ENCODE measurements around the gene TUBB4B. TPM values are rescaled to one million over a fixed set of nuclear protein-coding genes. Genes with fewer than 3 reads are reported as not detected.

Gene TUBB4B
- polyA plus RNA-seq, 2 of the 4 experiments (the other 2 are of a cell fraction) = 256 to 671 TPM

DNA sequence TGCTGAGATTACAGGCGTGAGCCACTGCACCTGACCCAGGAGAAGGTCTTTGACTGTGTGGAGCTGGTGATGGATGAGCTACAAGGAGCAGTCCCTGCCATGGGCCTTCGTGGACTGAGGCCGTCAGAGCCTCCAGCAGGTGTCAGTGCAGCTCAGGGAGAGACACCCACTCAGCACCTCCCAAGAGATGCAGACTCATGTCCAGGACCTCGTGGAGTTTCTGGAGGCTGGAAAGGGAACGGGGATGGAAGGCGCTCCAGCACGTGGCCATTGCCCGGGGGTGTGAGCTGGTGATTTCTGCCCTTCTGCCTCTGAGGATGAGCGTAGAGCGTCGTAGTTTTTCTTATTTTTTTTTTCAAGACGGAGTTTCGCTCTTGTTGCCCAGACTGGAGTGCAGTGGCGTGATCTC, 45.9 kb downstream of the TUBB4B start (continued):
- TF ChIP-seq, protein P1, sequence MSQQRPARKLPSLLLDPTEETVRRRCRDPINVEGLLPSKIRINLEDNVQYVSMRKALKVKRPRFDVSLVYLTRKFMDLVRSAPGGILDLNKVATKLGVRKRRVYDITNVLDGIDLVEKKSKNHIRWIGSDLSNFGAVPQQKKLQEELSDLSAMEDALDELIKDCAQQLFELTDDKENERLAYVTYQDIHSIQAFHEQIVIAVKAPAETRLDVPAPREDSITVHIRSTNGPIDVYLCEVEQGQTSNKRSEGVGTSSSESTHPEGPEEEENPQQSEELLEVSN (IDR thresholded peaks at IDR 0.05; ENCODE audit: borderline replicate concordance, low read depth) = peak; percentile 70; the same call in 1 of the 2 replicates
- TF ChIP-seq MAFK (IDR thresholded peaks at IDR 0.05; ENCODE audit: partially characterized antibody) = peak; percentile 50
- peak; percentile 29; the same call in 2 of the 3 replicates for TF ChIP-seq SMC3 (IDR thresholded peaks at IDR 0.05)
- TF ChIP-seq RARB (CRISPR knock-in tag; IDR thresholded peaks at IDR 0.05) = no peak
- TF ChIP-seq CBX2 (IDR thresholded peaks at IDR 0.05; ENCODE audit: borderline replicate concordance, low read depth) = no peak
- no peak for TF ChIP-seq EHF (CRISPR knock-in tag; IDR thresholded peaks at IDR 0.05)
- no peak for TF ChIP-seq FOSB (CRISPR knock-in tag; IDR thresholded peaks at IDR 0.05)
- TF ChIP-seq GATA3 (IDR thresholded peaks at IDR 0.05; ENCODE audit: borderline replicate concordance) = no peak
- TF ChIP-seq, protein P2, sequence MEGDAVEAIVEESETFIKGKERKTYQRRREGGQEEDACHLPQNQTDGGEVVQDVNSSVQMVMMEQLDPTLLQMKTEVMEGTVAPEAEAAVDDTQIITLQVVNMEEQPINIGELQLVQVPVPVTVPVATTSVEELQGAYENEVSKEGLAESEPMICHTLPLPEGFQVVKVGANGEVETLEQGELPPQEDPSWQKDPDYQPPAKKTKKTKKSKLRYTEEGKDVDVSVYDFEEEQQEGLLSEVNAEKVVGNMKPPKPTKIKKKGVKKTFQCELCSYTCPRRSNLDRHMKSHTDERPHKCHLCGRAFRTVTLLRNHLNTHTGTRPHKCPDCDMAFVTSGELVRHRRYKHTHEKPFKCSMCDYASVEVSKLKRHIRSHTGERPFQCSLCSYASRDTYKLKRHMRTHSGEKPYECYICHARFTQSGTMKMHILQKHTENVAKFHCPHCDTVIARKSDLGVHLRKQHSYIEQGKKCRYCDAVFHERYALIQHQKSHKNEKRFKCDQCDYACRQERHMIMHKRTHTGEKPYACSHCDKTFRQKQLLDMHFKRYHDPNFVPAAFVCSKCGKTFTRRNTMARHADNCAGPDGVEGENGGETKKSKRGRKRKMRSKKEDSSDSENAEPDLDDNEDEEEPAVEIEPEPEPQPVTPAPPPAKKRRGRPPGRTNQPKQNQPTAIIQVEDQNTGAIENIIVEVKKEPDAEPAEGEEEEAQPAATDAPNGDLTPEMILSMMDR (IDR thresholded peaks at IDR 0.05) = peak; percentile 54
- no peak for TF ChIP-seq TFCP2L1 (CRISPR knock-in tag; IDR thresholded peaks at IDR 0.05)
- no peak for TF ChIP-seq ESRRA (IDR thresholded peaks at IDR 0.05; ENCODE audit: borderline replicate concordance, low read length)
- TF ChIP-seq KDM1A (IDR thresholded peaks at IDR 0.05; ENCODE audit: low read depth) = no peak

DNA sequence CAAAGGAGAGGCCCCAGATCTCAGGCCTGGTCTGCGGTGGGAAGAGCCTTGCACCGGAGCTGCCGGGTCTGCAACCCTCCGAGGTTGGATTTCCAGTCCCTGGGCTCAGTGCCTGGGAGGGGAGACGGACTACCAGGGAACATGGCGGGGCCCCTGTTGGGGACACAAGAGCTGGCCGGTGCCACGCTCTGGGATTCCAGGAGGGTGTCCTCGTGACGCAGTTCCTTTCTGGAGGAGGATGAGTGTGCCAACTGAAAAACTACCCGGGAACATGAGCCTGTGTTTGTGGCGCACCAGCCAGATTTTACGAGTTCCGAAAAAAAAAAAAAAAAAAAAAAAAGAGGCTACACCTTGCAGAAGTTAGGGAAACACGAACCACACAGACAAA, 52.0 kb downstream of the TUBB4B start:
- WGBS (ENCODE audit: missing lambda C conversion rate) = 86% methylated on average over 12 of the region's 15 CpGs
- POLR2A ChIA-PET = interaction anchor here (0.5 to 1.9 kb wide), 4 partner anchors 9 to 165 kb away, joined by 3 to 12 read pairs (median 6); partner anchors contain the start of genes NRARP and TOR4A
- peaks cover 23% of the 10 kb centered on the region for H3K4me1 ChIP-seq
- TF ChIP-seq RARB (CRISPR knock-in tag; IDR thresholded peaks at IDR 0.05) (no peak), KDM1A (IDR thresholded peaks at IDR 0.05; ENCODE audit: low read depth) (no peak), POLR2A (IDR thresholded peaks at IDR 0.05; ENCODE audit: low read length) (no peak), ESRRA (IDR thresholded peaks at IDR 0.05; ENCODE audit: borderline replicate concordance, low read length) (no peak), MAFK (IDR thresholded peaks at IDR 0.05; ENCODE audit: partially characterized antibody) (no peak), HOXA7 (CRISPR knock-in tag; IDR thresholded peaks at IDR 0.05) (no peak), ZFP36 (IDR thresholded peaks at IDR 0.05; ENCODE audit: borderline replicate concordance, partially characterized antibody) (no peak), FOSL2 (IDR thresholded peaks at IDR 0.05) (no peak), FOSL2 (CRISPR knock-in tag; IDR thresholded peaks at IDR 0.05) (no peak)
- TF ChIP-seq, protein P3, sequence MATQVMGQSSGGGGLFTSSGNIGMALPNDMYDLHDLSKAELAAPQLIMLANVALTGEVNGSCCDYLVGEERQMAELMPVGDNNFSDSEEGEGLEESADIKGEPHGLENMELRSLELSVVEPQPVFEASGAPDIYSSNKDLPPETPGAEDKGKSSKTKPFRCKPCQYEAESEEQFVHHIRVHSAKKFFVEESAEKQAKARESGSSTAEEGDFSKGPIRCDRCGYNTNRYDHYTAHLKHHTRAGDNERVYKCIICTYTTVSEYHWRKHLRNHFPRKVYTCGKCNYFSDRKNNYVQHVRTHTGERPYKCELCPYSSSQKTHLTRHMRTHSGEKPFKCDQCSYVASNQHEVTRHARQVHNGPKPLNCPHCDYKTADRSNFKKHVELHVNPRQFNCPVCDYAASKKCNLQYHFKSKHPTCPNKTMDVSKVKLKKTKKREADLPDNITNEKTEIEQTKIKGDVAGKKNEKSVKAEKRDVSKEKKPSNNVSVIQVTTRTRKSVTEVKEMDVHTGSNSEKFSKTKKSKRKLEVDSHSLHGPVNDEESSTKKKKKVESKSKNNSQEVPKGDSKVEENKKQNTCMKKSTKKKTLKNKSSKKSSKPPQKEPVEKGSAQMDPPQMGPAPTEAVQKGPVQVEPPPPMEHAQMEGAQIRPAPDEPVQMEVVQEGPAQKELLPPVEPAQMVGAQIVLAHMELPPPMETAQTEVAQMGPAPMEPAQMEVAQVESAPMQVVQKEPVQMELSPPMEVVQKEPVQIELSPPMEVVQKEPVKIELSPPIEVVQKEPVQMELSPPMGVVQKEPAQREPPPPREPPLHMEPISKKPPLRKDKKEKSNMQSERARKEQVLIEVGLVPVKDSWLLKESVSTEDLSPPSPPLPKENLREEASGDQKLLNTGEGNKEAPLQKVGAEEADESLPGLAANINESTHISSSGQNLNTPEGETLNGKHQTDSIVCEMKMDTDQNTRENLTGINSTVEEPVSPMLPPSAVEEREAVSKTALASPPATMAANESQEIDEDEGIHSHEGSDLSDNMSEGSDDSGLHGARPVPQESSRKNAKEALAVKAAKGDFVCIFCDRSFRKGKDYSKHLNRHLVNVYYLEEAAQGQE (IDR thresholded peaks at IDR 0.05) = no peak
- no peak overlapping the region for H3K4me3 ChIP-seq
- CTCF ChIA-PET = interaction anchor here (0.9 to 4.9 kb wide), 10 partner anchors 9 to 130 kb away, joined by 3 to 21 read pairs (median 4); partner anchors contain the start of genes EXD3, NOXA1 and NRARP
- ATAC-seq (no peak), DNase-seq (ENCODE audit: low read depth in 1 of 2, low spot score in 1 of 2) (no peak), FAIRE-seq (no peak)
- no peak overlapping the region for H3K27ac ChIP-seq
- H3K4me2 ChIP-seq = no peak overlapping the region
- no peaks in the 10 kb centered on the region for H3K9me3 ChIP-seq

Other genes with a start within 250 kb of the TUBB4B start
- 12.6 and 15.6 TPM in 2 replicates for gene PAXX, start 248.9 kb upstream of the TUBB4B start, polyA plus RNA-seq (2011; rRNA removed)
- 50.7 to 57.0 TPM (median 53.2 TPM) in 3 replicates for gene PAXX, start 248.9 kb upstream of the TUBB4B start, polyA plus RNA-seq (2017; fragmentation: RNase III; extraction: RNeasy Plus Mini Kit Qiagen cat#74134 plus additional on column Dnase treatment)
- 0.33 and 0.61 TPM in 2 replicates for gene CLIC3, start 244.7 kb upstream of the TUBB4B start, polyA plus RNA-seq (2011; rRNA removed)
- 5.1 to 6.6 TPM (median 6.4 TPM) in 3 replicates for gene CLIC3, start 244.7 kb upstream of the TUBB4B start, polyA plus RNA-seq (2017; fragmentation: RNase III; extraction: RNeasy Plus Mini Kit Qiagen cat#74134 plus additional on column Dnase treatment)
- gene ABCA2, start 213.1 kb upstream of the TUBB4B start, polyA plus RNA-seq (2011; rRNA removed) = 8.3 and 10.1 TPM in 2 replicates
- 23.0 to 25.6 TPM (median 24.7 TPM) in 3 replicates for gene ABCA2, start 213.1 kb upstream of the TUBB4B start, polyA plus RNA-seq (2017; fragmentation: RNase III; extraction: RNeasy Plus Mini Kit Qiagen cat#74134 plus additional on column Dnase treatment)
- not detected in 2 replicates for gene FUT7, start 209.2 kb upstream of the TUBB4B start, polyA plus RNA-seq (2011; rRNA removed)
- 0.07 TPM in 1 of 3 replicates, not detected in the others for gene FUT7, start 209.2 kb upstream of the TUBB4B start, polyA plus RNA-seq (2017; fragmentation: RNase III; extraction: RNeasy Plus Mini Kit Qiagen cat#74134 plus additional on column Dnase treatment)
- 12.7 and 13.0 TPM in 2 replicates for gene NPDC1, start 195.1 kb upstream of the TUBB4B start, polyA plus RNA-seq (2011; rRNA removed)
- 33.2 to 40.6 TPM (median 40.2 TPM) in 3 replicates for gene NPDC1, start 195.1 kb upstream of the TUBB4B start, polyA plus RNA-seq (2017; fragmentation: RNase III; extraction: RNeasy Plus Mini Kit Qiagen cat#74134 plus additional on column Dnase treatment)
- gene ENTPD2, start 187.2 kb upstream of the TUBB4B start, polyA plus RNA-seq (2011; rRNA removed) = 0.75 and 2.3 TPM in 2 replicates
- gene ENTPD2, start 187.2 kb upstream of the TUBB4B start, polyA plus RNA-seq (2017; fragmentation: RNase III; extraction: RNeasy Plus Mini Kit Qiagen cat#74134 plus additional on column Dnase treatment) = 0.71 to 1.2 TPM (median 1.1 TPM) in 3 replicates
- gene SAPCD2, start 170.7 kb upstream of the TUBB4B start, polyA plus RNA-seq (2011; rRNA removed) = 6.5 and 6.9 TPM in 2 replicates
- gene SAPCD2, start 170.7 kb upstream of the TUBB4B start, polyA plus RNA-seq (2017; fragmentation: RNase III; extraction: RNeasy Plus Mini Kit Qiagen cat#74134 plus additional on column Dnase treatment) = 13.1 to 16.4 TPM (median 14.6 TPM) in 3 replicates
- gene UAP1L1, start 163.8 kb upstream of the TUBB4B start, polyA plus RNA-seq (2011; rRNA removed) = 1.2 and 1.9 TPM in 2 replicates
- 4.8 to 7.8 TPM (median 6.0 TPM) in 3 replicates for gene UAP1L1, start 163.8 kb upstream of the TUBB4B start, polyA plus RNA-seq (2017; fragmentation: RNase III; extraction: RNeasy Plus Mini Kit Qiagen cat#74134 plus additional on column Dnase treatment)
- gene MAN1B1, start 154.3 kb upstream of the TUBB4B start, polyA plus RNA-seq (2011; rRNA removed) = 31.7 and 47.8 TPM in 2 replicates
- gene MAN1B1, start 154.3 kb upstream of the TUBB4B start, polyA plus RNA-seq (2017; fragmentation: RNase III; extraction: RNeasy Plus Mini Kit Qiagen cat#74134 plus additional on column Dnase treatment) = 45.1 to 48.6 TPM (median 47.0 TPM) in 3 replicates
- gene DPP7, start 126.6 kb upstream of the TUBB4B start, polyA plus RNA-seq (2011; rRNA removed) = 27.6 and 36.0 TPM in 2 replicates
- gene DPP7, start 126.6 kb upstream of the TUBB4B start, polyA plus RNA-seq (2017; fragmentation: RNase III; extraction: RNeasy Plus Mini Kit Qiagen cat#74134 plus additional on column Dnase treatment) = 61.3 to 71.8 TPM (median 68.5 TPM) in 3 replicates
- gene GRIN1, start 102.1 kb upstream of the TUBB4B start, polyA plus RNA-seq (2011; rRNA removed) = 0.11 and 0.13 TPM in 2 replicates
- 0.30 to 0.51 TPM (median 0.45 TPM) in 3 replicates for gene GRIN1, start 102.1 kb upstream of the TUBB4B start, polyA plus RNA-seq (2017; fragmentation: RNase III; extraction: RNeasy Plus Mini Kit Qiagen cat#74134 plus additional on column Dnase treatment)
- gene LRRC26, start 71.2 kb upstream of the TUBB4B start, polyA plus RNA-seq (2011; rRNA removed) = 0.08 and 0.09 TPM in 2 replicates
- gene LRRC26, start 71.2 kb upstream of the TUBB4B start, polyA plus RNA-seq (2017; fragmentation: RNase III; extraction: RNeasy Plus Mini Kit Qiagen cat#74134 plus additional on column Dnase treatment) = 0.80 to 1.2 TPM (median 1.0 TPM) in 3 replicates
- gene TMEM210, start 69.2 kb upstream of the TUBB4B start, polyA plus RNA-seq (2011; rRNA removed) = not detected in 2 replicates
- not detected in 3 replicates for gene TMEM210, start 69.2 kb upstream of the TUBB4B start, polyA plus RNA-seq (2017; fragmentation: RNase III; extraction: RNeasy Plus Mini Kit Qiagen cat#74134 plus additional on column Dnase treatment)
- 17.5 and 22.3 TPM in 2 replicates for gene ANAPC2, start 52.7 kb upstream of the TUBB4B start, polyA plus RNA-seq (2011; rRNA removed)
- gene ANAPC2, start 52.7 kb upstream of the TUBB4B start, polyA plus RNA-seq (2017; fragmentation: RNase III; extraction: RNeasy Plus Mini Kit Qiagen cat#74134 plus additional on column Dnase treatment) = 35.4 to 40.7 TPM (median 39.9 TPM) in 3 replicates
- gene SSNA1, start 52.6 kb upstream of the TUBB4B start, polyA plus RNA-seq (2011; rRNA removed) = 52.6 and 54.1 TPM in 2 replicates
- 89.2 to 102 TPM (median 102 TPM) in 3 replicates for gene SSNA1, start 52.6 kb upstream of the TUBB4B start, polyA plus RNA-seq (2017; fragmentation: RNase III; extraction: RNeasy Plus Mini Kit Qiagen cat#74134 plus additional on column Dnase treatment)
- gene TPRN, start 40.5 kb upstream of the TUBB4B start, polyA plus RNA-seq (2011; rRNA removed) = 2.1 and 2.4 TPM in 2 replicates
- 5.3 to 6.5 TPM (median 6.3 TPM) in 3 replicates for gene TPRN, start 40.5 kb upstream of the TUBB4B start, polyA plus RNA-seq (2017; fragmentation: RNase III; extraction: RNeasy Plus Mini Kit Qiagen cat#74134 plus additional on column Dnase treatment)
- 47.3 and 51.8 TPM in 2 replicates for gene TMEM203, start 35.6 kb upstream of the TUBB4B start, polyA plus RNA-seq (2011; rRNA removed)
- gene TMEM203, start 35.6 kb upstream of the TUBB4B start, polyA plus RNA-seq (2017; fragmentation: RNase III; extraction: RNeasy Plus Mini Kit Qiagen cat#74134 plus additional on column Dnase treatment) = 29.2 to 31.0 TPM (median 31.0 TPM) in 3 replicates
- gene NDOR1, start 35.6 kb upstream of the TUBB4B start, polyA plus RNA-seq (2011; rRNA removed) = 5.6 and 6.4 TPM in 2 replicates
- gene NDOR1, start 35.6 kb upstream of the TUBB4B start, polyA plus RNA-seq (2017; fragmentation: RNase III; extraction: RNeasy Plus Mini Kit Qiagen cat#74134 plus additional on column Dnase treatment) = 17.9 to 19.5 TPM (median 17.9 TPM) in 3 replicates
- gene RNF208, start 19.0 kb upstream of the TUBB4B start, polyA plus RNA-seq (2011; rRNA removed) = 0.06 and 0.29 TPM in 2 replicates
- gene RNF208, start 19.0 kb upstream of the TUBB4B start, polyA plus RNA-seq (2017; fragmentation: RNase III; extraction: RNeasy Plus Mini Kit Qiagen cat#74134 plus additional on column Dnase treatment) = 1.0 to 1.7 TPM (median 1.7 TPM) in 3 replicates
- gene CYSRT1, start 16.1 kb upstream of the TUBB4B start, polyA plus RNA-seq (2011; rRNA removed) = 0.30 and 0.32 TPM in 2 replicates
- gene CYSRT1, start 16.1 kb upstream of the TUBB4B start, polyA plus RNA-seq (2017; fragmentation: RNase III; extraction: RNeasy Plus Mini Kit Qiagen cat#74134 plus additional on column Dnase treatment) = 0.81 to 1.0 TPM (median 0.87 TPM) in 3 replicates
- not detected in 2 replicates for gene RNF224, start 13.8 kb upstream of the TUBB4B start, polyA plus RNA-seq (2011; rRNA removed)
- gene RNF224, start 13.8 kb upstream of the TUBB4B start, polyA plus RNA-seq (2017; fragmentation: RNase III; extraction: RNeasy Plus Mini Kit Qiagen cat#74134 plus additional on column Dnase treatment) = 0.04 to 0.07 TPM (median 0.07 TPM) in 3 replicates
- gene SLC34A3, start 10.4 kb upstream of the TUBB4B start, polyA plus RNA-seq (2011; rRNA removed) = not detected in 2 replicates
- gene SLC34A3, start 10.4 kb upstream of the TUBB4B start, polyA plus RNA-seq (2017; fragmentation: RNase III; extraction: RNeasy Plus Mini Kit Qiagen cat#74134 plus additional on column Dnase treatment) = 0.04 to 0.05 TPM (median 0.05 TPM) in 3 replicates
- not detected in 2 replicates for gene STPG3, start 10.0 kb downstream of the TUBB4B start, polyA plus RNA-seq (2011; rRNA removed)
- not detected in 3 replicates for gene STPG3, start 10.0 kb downstream of the TUBB4B start, polyA plus RNA-seq (2017; fragmentation: RNase III; extraction: RNeasy Plus Mini Kit Qiagen cat#74134 plus additional on column Dnase treatment)
- 31.8 and 33.8 TPM in 2 replicates for gene NELFB, start 14.0 kb downstream of the TUBB4B start, polyA plus RNA-seq (2011; rRNA removed)
- 44.4 to 46.3 TPM (median 45.3 TPM) in 3 replicates for gene NELFB, start 14.0 kb downstream of the TUBB4B start, polyA plus RNA-seq (2017; fragmentation: RNase III; extraction: RNeasy Plus Mini Kit Qiagen cat#74134 plus additional on column Dnase treatment)
- gene TOR4A, start 36.4 kb downstream of the TUBB4B start, polyA plus RNA-seq (2011; rRNA removed) = 8.7 and 9.8 TPM in 2 replicates
- gene TOR4A, start 36.4 kb downstream of the TUBB4B start, polyA plus RNA-seq (2017; fragmentation: RNase III; extraction: RNeasy Plus Mini Kit Qiagen cat#74134 plus additional on column Dnase treatment) = 15.6 to 18.6 TPM (median 17.5 TPM) in 3 replicates
- 3.2 and 5.1 TPM in 2 replicates for gene NRARP, start 61.0 kb downstream of the TUBB4B start, polyA plus RNA-seq (2011; rRNA removed)
- 1.3 to 1.4 TPM (median 1.3 TPM) in 3 replicates for gene NRARP, start 61.0 kb downstream of the TUBB4B start, polyA plus RNA-seq (2017; fragmentation: RNase III; extraction: RNeasy Plus Mini Kit Qiagen cat#74134 plus additional on column Dnase treatment)
- gene EXD3, start 181.9 kb downstream of the TUBB4B start, polyA plus RNA-seq (2011; rRNA removed) = 3.3 and 3.4 TPM in 2 replicates
- 4.0 to 5.4 TPM (median 4.5 TPM) in 3 replicates for gene EXD3, start 181.9 kb downstream of the TUBB4B start, polyA plus RNA-seq (2017; fragmentation: RNase III; extraction: RNeasy Plus Mini Kit Qiagen cat#74134 plus additional on column Dnase treatment)
- 0.44 and 0.58 TPM in 2 replicates for gene NOXA1, start 182.1 kb downstream of the TUBB4B start, polyA plus RNA-seq (2011; rRNA removed)
- gene NOXA1, start 182.1 kb downstream of the TUBB4B start, polyA plus RNA-seq (2017; fragmentation: RNase III; extraction: RNeasy Plus Mini Kit Qiagen cat#74134 plus additional on column Dnase treatment) = 1.1 to 1.9 TPM (median 1.5 TPM) in 3 replicates
- gene ENTPD8, start 200.1 kb downstream of the TUBB4B start, polyA plus RNA-seq (2011; rRNA removed) = 0.18 and 0.22 TPM in 2 replicates
- gene ENTPD8, start 200.1 kb downstream of the TUBB4B start, polyA plus RNA-seq (2017; fragmentation: RNase III; extraction: RNeasy Plus Mini Kit Qiagen cat#74134 plus additional on column Dnase treatment) = 0.21 to 0.41 TPM (median 0.36 TPM) in 3 replicates
- 16.0 and 20.0 TPM in 2 replicates for gene NSMF, start 218.0 kb downstream of the TUBB4B start, polyA plus RNA-seq (2011; rRNA removed)
- 29.2 to 35.0 TPM (median 33.0 TPM) in 3 replicates for gene NSMF, start 218.0 kb downstream of the TUBB4B start, polyA plus RNA-seq (2017; fragmentation: RNase III; extraction: RNeasy Plus Mini Kit Qiagen cat#74134 plus additional on column Dnase treatment)

Data from A549 (cell line).